ENCODE measurements around the gene TBC1D22A.
A peak's percentile ranks its signal among the peaks of the same experiment; 100 is the strongest.

Gene TBC1D22A

GRCh38 chr22:47051441-47052071 lies 289.1 kb downstream of the TBC1D22A start:
- DNase-seq: no peak

DNA sequence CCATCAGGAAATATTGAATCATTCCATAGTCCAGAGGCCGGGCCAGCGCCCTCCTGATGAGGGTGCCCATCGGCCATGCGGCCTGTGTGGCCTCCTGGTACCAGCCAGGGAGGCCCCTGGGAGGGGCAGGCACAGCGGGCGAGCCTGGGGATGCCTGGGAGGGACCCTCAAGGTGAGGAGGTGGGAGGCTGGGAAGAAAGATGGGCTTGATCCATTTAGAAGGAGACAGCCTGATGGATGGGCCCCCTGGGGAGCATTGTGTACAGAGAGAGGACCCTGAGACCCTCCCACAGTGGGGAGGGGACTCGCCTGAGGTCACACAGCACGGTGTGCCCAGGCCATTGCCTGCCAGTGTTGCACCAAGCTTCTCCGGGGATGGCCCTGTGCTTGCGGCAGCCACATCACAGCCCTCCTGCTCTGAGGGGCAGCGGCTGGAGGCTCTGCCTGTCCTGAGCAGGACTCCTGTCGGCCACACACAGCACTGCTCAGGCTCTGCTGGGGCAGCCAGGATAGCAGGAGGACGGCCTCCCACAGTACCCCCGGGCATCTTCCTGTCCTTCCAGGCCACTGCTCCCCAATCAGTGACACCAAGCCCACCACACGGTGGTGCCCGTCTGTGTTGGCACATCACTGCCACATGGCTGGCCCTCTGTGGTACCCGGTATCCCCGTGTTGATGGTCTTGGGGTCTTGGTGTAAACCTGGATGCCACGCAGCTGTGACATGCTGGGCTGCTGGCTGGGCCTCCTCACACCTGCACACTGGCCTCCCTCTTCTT lies 290.0 kb downstream of the TBC1D22A start:
- DNase-seq: no peak

- peak; percentile 68 for DNase-seq
These were observed 290.7 kb downstream of the TBC1D22A start for GRCh38 chr22:47053013-47053725.

GRCh38 chr22:47053726-47054141 lies 291.3 kb downstream of the TBC1D22A start:
- peak; percentile 74 for DNase-seq

- DNase-seq: no peak
These were observed 292.0 kb downstream of the TBC1D22A start for GRCh38 chr22:47054231-47055072.

DNA sequence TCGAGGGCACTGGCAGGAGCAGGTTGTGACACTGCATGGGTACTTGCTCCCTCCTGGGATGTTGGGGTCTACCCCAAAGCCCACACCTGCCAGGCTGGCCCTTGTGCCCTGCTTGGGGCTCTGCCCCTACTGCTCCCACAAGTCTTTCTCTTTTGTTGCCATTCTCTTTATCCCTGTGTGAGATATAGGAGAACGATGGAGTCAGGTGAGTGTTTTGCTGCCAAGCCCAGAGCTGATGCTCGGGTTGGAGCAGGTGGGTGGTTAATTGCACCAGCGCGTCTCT lies 292.6 kb downstream of the TBC1D22A start:
- DNase-seq: no peak

DNA sequence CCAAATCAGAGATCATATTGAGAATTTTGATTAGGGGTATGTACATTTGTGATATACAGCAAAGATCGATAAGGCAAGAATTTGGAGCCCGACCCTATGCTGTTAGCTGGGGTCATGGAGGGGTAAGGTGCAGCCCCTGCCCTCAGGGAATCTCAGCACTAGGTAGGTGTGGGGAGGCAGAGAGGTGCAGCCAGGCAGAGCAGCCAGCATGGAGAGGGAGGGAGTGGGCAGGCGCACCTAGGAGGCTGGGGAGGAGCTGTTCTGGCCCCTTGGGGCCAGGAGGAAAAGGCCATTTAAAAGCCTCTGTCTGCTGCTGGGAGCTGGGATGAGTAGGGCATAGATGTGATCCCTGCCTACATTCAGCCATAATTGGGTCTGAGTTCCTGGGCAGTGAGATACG lies 293.0 kb downstream of the TBC1D22A start:
- DNase-seq: no peak

DNA sequence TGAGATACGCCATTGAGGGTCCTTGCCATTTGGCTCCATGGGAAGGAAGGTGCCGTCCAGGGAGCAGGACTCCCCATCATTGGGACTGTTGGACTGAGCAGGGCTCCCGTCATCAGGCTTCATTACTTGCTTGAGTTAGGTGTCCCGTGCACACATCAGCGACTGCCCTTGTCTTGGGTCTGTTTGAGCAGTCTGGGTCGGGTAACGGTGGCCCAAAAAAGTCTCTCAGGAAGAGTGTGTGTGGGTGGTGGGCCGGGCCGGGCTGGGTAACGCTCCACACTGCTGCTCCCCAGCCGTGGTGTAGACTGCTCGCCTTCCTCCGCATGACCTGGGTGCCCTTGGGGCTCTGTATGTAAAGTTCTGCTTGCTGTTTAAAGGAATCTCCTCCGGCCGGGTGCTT lies 293.5 kb downstream of the TBC1D22A start:
- no peak for DNase-seq

DNA sequence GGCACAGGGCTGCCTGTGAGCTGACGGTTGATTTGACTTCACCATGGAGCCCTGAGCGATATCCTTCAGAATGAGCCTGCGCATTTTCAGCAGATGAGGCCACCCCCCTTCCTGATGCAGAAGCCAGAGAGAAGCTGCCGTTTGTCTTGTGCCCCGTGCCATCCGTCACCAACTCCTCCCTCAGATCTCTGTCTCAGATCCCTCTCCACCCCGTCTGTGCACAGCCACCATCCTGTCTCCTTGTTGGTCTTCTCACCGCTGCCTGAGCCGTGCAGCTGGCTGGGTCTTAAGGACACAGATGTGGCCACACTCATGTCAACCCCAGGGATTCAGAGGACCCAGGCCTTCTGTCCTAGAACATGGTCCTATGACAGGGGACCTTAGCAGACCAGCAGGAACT lies 293.9 kb downstream of the TBC1D22A start:
- DNase-seq: no peak

GRCh38 chr22:47056776-47057470 lies 294.5 kb downstream of the TBC1D22A start:
- no peak for DNase-seq

DNA sequence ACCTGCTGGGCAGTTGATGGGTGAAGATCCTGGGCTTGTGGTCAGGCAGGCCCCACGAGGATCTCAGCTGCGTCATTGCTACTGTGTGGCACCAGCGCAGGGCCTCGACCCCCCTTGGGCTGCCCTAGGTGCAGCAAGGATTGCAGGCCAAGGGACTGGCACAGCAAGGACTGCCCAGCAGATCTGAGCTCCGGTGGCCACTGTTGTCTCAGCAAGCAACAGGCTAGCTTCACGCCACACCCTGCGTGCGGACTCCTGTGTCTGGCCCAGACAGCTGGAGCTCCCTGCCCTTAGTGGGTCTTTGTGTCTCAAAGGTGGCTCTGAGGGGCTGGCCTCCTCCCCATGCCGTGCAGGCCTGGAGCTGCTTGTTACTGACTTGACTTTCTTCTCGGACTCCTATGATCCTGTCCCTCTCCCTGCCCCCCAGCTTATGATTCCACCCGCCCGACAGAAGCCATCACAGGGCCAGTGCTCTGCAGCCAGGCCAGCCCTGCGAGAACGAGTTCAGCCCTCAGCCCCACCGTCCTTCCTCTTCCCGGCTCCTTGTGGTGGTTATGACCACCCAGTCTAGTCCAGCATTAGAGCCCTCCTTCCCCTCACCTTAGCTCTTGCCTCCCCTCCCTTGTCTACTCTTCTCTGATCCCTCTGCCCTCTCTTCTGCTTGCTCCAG lies 295.6 kb downstream of the TBC1D22A start:
- DNase-seq: no peak

GRCh38 chr22:47059076-47059475 lies 296.6 kb downstream of the TBC1D22A start:
- DNase-seq: no peak

DNA sequence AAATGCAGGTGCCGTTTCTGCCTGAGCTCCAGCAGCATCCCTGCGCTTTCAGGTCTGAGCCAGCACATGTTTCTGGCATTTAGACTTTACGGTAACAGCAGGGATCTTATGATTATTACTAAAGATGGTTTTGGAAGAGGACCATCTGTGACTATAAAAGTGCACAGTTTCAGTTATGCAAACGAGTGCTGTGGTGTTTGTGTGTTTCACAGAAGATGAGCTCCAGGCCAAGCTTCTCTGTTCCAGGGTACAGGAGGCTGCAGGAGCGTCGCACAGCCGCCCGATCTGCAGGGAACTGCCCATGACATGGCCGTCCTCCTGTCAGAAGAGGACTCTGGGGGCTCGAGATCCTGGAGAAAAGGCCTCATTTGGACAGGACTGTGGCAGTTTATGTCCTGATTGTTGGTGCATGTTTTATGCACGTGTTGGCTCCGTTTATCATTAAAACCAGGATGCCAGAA lies 297.3 kb downstream of the TBC1D22A start:
- peak; percentile 41 for DNase-seq

DNA sequence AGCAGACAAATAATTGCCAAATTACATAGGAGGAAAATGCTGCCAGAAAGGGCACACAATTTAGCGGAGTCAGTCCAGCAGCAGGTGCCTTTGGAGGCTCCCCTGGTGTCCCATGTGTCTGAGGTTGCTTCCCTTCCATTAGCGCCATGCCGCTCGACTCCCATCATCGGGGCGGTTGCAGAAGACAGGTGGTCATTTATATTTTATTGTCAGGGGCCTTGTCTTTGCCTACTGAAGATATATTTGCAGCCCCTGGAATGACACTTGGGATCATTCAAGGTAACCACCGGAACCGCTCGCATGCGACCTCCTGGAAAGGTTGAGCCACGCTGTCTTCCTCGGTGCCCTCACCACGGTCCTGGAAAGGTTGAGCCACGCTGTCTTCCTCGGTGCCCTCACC lies 298.3 kb downstream of the TBC1D22A start:
- no peak for DNase-seq

- no peak for DNase-seq
These were observed 298.8 kb downstream of the TBC1D22A start for GRCh38 chr22:47061226-47061625.

GRCh38 chr22:47062126-47062525 lies 299.7 kb downstream of the TBC1D22A start:
- DNase-seq: no peak

DNA sequence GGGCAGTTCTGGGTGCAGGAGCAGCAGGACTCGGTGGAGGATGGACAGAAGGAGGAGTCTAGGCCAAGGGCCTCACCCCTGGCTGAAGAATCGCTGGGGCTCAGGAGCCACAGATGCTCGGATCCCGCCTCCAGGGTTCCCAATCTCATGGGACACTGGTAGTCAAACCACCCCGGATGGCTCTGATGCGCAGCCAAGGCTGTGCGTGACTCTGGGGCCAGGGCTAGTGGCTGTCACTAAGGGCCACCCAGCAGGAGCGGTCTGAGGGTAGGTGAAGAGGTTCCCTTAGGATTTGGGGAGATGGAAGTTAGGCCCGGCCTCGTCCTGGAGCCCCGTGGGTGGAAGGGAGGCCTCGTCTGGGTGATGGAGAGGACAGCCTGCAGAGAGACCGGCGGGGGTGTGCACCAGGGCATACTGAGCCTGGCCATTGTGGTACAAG lies 300.6 kb downstream of the TBC1D22A start:
- DNase-seq: no peak

DNA sequence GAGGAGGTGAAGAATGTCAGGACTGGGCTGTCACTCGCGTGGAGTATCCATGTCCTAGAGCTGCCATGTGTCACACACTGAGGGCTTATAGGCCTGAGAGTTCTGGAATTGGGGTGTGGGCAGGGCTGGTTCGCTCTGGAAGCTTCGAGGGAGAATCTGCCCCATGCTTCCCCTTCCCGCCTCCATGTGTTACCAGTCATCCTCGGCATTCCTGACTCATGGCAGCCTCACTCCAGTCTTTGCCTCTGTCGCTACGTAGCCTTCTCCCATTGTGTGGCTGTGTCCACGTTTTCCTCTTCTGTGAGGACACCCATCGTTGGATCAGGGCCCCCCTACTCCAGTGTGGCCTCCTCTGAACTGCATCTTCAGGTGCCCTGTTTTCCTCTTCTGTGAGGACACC lies 301.2 kb downstream of the TBC1D22A start:
- no peak for DNase-seq

DNA sequence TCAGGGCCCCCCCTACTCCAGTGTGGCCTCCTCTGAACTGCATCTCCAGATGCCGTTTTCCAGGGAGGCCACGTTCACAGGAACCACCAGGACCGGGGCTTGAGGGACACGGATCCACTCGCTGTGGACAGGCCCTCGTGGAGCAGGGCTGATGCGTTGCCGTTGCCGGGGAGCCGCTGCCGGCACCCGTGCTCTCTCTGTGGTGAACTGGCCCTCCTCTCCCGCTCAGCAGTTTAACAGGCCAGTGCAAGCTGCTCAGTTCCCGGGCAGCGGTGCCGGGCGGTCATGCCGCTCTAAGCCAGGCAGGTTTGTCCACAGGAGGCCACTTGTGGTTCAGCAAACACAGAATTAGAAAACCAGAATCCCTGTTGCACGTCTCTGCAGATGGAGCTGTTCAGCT lies 301.6 kb downstream of the TBC1D22A start:
- no peak for DNase-seq

DNA sequence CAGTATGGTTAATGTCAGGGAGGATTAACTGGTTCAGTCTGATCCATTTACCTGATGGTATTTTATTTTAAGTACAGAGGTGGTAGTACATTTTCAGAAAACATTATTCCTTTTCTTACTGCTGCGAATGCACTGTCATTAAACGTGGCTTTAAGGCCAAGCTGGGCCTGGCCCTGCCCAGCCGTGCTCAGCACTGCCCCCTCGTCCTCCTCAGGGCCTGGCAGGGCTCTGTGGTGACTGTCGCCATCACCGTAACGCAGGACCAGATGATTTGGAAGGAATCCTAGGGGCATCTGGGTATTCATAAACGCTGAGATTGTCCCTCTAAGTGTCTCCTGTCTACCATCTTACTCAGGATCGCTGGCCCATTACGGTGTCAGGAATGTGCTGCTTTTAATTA lies 302.0 kb downstream of the TBC1D22A start:
- no peak for DNase-seq

- no peak for DNase-seq
These were observed 303.5 kb downstream of the TBC1D22A start for GRCh38 chr22:47065756-47066615.
